ENCODE measurements around the gene FRS3. TPM values are rescaled to one million over a fixed set of nuclear protein-coding genes. Genes with fewer than 3 reads are reported as not detected.

Gene FRS3
- total and polyA plus RNA-seq, 2 of the 13 experiments (the other 11 are each of a cell fraction or from before 2014, with no cell fraction given) = 3.0 to 7.4 TPM

- TF ChIP-seq ELF4 (CRISPR knock-in tag; IDR thresholded peaks at IDR 0.05; ENCODE audit: borderline replicate concordance) = no peak
- TF ChIP-seq ARHGAP35 (CRISPR knock-in tag; IDR thresholded peaks at IDR 0.05; ENCODE audit: borderline replicate concordance) = no peak
- TF ChIP-seq CENPT (CRISPR knock-in tag; IDR thresholded peaks at IDR 0.05; ENCODE audit: low read depth) = no peak
- TF ChIP-seq XBP1 (CRISPR knock-in tag; IDR thresholded peaks at IDR 0.05) = no peak
- TF ChIP-seq HMG20B (CRISPR knock-in tag; conservative IDR thresholded peaks at IDR 0.05) = peak; percentile 91
- TF ChIP-seq ZNF564 (CRISPR knock-in tag; IDR thresholded peaks at IDR 0.05) = peak; percentile 35; the same call in 1 of the 2 replicates
- TF ChIP-seq DRAP1 (CRISPR knock-in tag; IDR thresholded peaks at IDR 0.05) = peak; percentile 67
- TF ChIP-seq MZF1 (CRISPR knock-in tag; IDR thresholded peaks at IDR 0.05; ENCODE audit: borderline replicate concordance) = no peak
- TF ChIP-seq ZNF251 (CRISPR knock-in tag; IDR thresholded peaks at IDR 0.05) = no peak
- peak; percentile 81 for TF ChIP-seq NR2C2 (CRISPR knock-in tag; IDR thresholded peaks at IDR 0.05; ENCODE audit: borderline replicate concordance)
- TF ChIP-seq MTF2 (CRISPR knock-in tag; IDR thresholded peaks at IDR 0.05; ENCODE audit: borderline replicate concordance) = no peak
- TF ChIP-seq ZNF879 (CRISPR knock-in tag; IDR thresholded peaks at IDR 0.05) = no peak
- TF ChIP-seq ZKSCAN8 (CRISPR knock-in tag; IDR thresholded peaks at IDR 0.05; ENCODE audit: borderline replicate concordance) = no peak; the same call in 1 of the 2 replicates
- TF ChIP-seq PLRG1 (conservative IDR thresholded peaks at IDR 0.05) = no peak
- TF ChIP-seq GTF3A (CRISPR knock-in tag; conservative IDR thresholded peaks at IDR 0.05) = no peak
- TF ChIP-seq PREB (CRISPR knock-in tag; IDR thresholded peaks at IDR 0.05) = no peak
- TF ChIP-seq ZNF562 (CRISPR knock-in tag; IDR thresholded peaks at IDR 0.05; ENCODE audit: borderline replicate concordance) = no peak
- peak; percentile 55; the same call in 1 of the 2 replicates for TF ChIP-seq TAF1 (CRISPR knock-in tag; IDR thresholded peaks at IDR 0.05)
These were observed 32.2 kb downstream of the FRS3 start, which contains the start of gene PGC (continued) for GRCh38 chr6:41747256-41748101.
